ENCODE data around the gene ASB13.
"Not testable (repeated sequence)": the region's sequence is repeated elsewhere in the genome, so short reads cannot be mapped to it uniquely, and the experiment has no call there.

ASB13 gene

GRCh38 chr10:5603848-5604170 is 62.6 kb downstream of the ASB13 start:
- DNase-seq = no peak

GRCh38 chr10:5603091-5603847 is 63.1 kb downstream of the ASB13 start:
- no peak for DNase-seq

GRCh38 chr10:5601826-5602495 is 64.4 kb downstream of the ASB13 start:
- no peak for DNase-seq

GRCh38 chr10:5600908-5601307 is 65.5 kb downstream of the ASB13 start:
- no peak for DNase-seq

- no peak for DNase-seq
Observed at GRCh38 chr10:5599613-5600520, 66.5 kb downstream of the ASB13 start.

GRCh38 chr10:5598085-5598690 is 68.2 kb downstream of the ASB13 start:
- no peak for DNase-seq

GRCh38 chr10:5596611-5597341 is 69.6 kb downstream of the ASB13 start:
- no peak for DNase-seq

GRCh38 chr10:5595994-5596471 is 70.4 kb downstream of the ASB13 start:
- no peak for DNase-seq

GRCh38 chr10:5595591-5595990 is 70.8 kb downstream of the ASB13 start:
- no peak for DNase-seq

- DNase-seq = no peak
Observed at GRCh38 chr10:5595095-5595494, 71.3 kb downstream of the ASB13 start.

- DNase-seq = no peak
Observed at GRCh38 chr10:5594271-5595049, 71.9 kb downstream of the ASB13 start.

- not testable (repeated sequence) for DNase-seq
Observed at GRCh38 chr10:5593347-5593746, 73.0 kb downstream of the ASB13 start.

- DNase-seq = no peak
Observed at GRCh38 chr10:5592070-5592469, 74.3 kb downstream of the ASB13 start.

- DNase-seq = no peak
Observed at GRCh38 chr10:5591336-5591824, 75.0 kb downstream of the ASB13 start.

- no peak for DNase-seq
Observed at GRCh38 chr10:5590816-5591215, 75.6 kb downstream of the ASB13 start.

- no peak for DNase-seq
Observed at GRCh38 chr10:5589661-5590511, 76.5 kb downstream of the ASB13 start.

- no peak for DNase-seq
Observed at GRCh38 chr10:5589011-5589660, 77.3 kb downstream of the ASB13 start.
